ENCODE data around the gene PLEKHG4B.

Gene PLEKHG4B

DNA sequence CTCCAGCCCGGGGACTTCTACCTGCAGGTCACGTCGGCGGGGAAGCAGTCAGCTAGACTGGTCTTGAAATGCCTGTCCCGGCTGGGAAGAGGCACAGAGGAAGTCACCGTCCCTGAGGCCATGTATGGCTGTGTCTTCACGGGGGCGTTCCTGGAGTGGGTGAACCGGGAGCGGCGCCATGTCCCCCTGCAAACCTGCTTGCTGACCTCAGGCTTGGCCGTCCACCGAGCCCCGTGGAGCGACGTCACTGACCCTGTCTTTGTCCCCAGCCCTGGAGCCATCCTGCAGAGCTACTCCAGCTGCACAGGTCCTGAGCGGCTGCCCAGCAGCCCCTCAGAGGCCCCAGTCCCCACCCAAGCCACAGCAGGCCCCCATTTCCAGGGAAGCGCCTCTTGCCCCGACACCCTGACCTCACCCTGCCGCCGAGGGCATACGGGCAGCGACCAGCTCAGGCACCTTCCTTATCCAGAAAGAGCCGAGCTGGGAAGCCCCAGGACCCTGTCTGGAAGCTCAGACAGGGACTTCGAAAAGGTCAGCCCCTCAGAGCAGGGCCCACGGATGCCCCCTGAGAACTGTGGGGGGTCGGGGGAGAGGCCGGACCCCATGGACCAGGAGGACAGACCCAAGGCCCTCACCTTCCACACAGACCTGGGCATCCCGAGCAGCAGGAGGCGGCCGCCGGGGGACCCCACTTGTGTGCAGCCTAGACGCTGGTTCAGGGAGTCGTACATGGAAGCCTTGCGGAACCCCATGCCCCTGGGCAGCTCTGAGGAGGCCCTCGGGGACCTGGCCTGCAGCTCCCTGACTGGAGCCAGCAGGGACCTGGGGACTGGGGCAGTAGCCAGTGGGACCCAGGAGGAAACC lies 47.8 kb downstream of the PLEKHG4B start:
- no peak for DNase-seq

DNA sequence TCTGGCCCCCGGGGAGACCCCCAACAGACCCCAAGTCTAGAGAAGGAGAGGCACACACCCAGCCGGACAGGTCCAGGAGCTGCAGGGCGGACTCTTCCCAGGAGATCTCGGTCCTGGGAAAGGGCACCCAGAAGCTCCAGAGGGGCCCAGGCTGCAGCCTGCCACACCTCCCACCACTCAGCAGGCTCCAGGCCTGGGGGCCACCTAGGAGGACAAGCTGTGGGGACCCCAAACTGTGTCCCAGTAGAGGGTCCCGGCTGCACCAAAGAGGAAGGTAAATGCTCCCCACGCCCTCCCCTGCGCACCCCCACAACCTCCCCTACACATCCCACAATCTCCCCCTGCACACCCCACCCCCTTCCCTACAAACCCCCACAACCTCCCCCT lies 48.5 kb downstream of the PLEKHG4B start:
- no peak for DNase-seq

DNA sequence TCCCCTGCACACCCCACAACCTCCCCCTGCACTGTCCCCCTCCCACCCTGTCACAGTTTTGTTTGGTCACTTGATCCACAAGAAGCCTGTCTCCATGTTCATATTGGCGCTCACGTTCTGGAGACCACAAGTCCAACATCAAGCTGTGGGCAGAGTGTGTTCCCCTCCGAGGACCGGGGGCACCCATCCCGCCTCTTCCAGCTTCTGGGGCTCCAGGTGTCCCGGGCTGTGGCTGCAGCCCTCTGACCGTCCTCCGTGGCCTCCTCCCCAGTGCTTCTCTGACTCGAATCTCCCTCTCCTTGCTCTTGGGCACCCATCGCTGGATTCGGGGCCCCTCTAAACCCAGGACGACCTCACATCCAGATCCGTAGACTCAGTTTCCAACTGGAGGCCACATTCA lies 49.2 kb downstream of the PLEKHG4B start:
- DNase-seq: no peak

DNA sequence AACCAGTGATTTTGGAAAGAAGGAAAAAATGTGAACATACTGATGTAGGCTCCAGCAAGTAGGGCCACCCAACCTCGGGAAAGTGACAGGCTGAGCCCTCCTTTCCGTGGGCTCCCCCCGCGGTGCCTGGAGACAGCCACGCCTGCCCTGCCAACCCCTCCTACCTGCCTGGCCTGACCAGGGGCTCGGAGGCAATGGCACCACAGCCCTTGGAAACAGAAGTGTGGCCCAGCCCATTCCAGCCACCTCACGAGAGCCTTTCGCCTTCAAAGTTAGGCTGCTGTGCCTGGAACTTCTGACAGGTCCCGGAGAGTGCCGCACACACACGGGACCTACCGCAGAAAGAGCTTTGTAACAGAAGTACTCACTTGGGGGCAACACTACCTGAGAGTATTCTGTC lies 49.8 kb downstream of the PLEKHG4B start:
- DNase-seq: no peak

DNA sequence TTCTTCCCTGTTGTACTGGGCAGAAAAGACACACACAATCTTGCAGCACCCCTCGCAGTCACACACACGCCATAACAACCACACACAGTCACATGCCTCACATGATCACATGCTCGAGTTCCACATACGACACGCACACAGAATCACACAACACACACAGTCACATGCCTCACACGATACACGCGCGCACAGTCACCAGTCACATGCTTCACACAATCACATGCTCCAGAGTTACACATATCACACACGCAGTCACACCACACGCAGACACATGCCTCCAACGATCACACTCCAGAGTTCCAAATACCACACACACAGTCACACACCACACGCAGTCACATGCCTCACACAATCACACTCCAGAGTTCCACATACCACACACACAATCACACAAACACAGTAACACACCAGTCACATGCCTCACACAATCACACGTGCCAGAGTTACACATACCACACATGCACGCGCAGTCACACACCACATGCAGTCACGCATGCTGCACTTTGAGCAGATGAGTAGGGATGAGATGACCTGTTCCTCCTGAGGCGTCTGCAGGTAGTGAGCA lies 50.4 kb downstream of the PLEKHG4B start:
- DNase-seq: no peak

DNA sequence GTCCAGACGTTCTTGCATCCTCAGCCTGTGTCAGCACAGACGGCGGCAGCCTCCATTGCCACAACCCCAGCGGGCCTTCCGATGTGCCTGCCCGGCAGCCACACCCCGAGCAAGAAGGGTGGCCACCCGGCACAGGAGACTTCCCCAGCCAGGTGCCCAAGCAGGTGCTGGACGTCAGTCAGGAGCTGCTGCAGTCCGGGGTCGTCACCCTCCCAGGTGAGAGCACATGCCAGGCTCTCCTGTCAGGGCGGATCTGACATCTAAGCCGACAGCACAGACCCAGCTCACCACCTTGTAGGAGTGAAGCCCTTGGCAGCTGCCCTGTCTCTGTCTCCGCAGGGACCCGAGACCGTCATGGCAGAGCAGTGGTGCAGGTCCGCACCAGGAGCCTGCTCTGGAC lies 51.1 kb downstream of the PLEKHG4B start:
- DNase-seq: no peak

DNA sequence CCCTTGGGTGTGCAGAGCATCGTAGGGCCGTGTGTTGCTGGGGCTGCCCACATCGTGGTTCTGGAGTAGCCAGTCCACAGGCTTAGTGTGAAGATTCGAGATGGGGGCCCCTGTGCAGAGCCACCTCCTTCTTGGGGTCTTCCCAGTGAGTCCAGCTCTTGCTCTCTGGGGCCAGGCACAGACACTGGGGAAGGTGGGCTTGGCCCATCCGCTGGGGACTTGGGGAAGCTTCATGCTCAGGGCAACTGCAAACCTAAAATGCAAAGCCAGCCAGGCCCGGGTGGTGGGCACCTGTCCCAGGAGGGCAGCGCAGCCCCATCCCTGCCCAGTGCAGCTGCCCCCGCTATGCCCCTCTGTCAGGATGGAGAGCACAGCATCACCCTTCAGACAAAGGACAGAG lies 53.0 kb downstream of the PLEKHG4B start:
- no peak for DNase-seq

DNA sequence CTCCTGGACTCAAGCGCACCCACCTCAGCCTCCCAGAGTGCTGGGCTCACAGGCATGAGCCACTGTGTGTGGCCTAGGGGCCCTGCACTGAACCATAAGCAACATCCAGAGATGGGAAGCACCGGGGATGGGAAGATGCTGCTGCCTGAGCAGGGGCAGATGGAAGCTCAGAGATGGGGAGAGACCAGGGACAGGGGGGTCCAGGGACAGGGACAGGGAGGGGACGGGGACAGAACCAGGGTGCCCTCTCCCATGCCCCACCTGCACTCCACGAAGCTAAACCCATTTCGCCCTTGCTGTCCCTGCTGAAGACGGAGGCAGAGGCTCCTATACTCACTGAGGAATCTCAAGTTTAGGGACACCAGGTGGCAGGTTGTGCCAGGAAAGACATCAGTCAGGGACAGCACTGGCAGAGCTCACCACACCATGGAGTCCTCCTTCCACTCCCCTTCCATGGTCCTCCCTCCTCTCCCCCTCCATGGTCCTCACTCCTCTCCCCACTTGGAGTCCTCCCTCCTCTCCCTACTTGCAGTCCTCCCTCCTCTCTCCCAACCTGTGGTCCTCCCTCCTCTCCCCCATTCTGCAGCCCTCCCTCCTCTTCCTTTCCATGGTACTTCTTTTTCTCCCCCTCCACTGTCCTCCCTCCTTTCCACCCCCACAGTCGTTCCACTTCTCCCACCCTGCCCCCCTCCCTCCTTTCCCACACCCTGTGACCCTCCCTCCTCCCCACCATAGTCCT lies 53.8 kb downstream of the PLEKHG4B start:
- no peak for DNase-seq

DNA sequence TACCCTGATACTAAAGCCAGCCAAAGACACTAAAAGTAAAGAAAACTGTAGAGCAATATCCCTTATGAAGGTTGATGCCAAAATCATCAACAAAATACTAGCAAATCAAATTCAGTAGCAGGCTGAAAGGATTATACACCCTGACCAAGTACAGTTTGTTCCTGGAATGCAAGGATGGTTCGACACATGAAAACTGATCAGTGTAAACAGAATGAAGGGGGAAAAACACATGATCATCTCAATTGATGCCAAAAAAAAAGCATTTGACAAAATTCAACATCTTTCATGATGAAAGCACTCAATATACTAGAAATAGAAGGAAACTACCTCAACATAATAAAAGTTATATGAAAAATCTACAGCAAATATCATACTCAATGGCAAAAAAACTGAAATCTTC lies 55.8 kb downstream of the PLEKHG4B start:
- DNase-seq: no peak

DNA sequence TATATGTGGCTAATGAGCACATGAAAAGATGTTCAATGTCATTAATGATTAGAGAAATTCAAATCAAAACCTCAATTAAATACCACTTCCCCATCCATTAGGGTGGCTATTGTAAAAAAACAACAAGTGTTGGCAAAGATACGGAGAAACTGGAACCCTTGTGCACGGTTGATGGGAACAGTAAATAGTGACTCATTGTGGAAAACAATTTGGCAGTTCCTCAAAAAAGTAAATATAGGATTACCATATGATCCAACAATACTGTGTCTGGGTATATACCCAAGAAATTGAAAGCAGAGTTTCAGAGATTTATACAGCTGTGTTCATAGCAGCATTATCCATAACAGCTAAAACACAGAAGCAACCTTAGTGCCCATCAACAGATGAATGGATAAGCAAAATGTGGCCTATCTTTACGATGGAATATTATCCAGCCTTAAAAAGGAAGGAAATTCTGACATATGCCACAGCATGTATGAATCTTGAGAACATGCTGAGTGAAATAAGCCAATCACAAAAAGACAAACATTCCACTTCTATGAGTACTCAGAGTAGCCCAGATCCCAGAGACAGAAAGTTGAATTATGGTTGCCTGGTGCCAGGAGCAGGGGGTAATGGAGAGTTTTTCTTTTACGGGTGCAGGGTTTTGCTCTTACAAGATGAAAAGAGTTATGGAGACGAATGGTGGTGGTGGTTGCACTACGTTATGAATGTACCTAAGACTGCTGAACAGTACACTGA lies 57.9 kb downstream of the PLEKHG4B start:
- no peak for DNase-seq

DNA sequence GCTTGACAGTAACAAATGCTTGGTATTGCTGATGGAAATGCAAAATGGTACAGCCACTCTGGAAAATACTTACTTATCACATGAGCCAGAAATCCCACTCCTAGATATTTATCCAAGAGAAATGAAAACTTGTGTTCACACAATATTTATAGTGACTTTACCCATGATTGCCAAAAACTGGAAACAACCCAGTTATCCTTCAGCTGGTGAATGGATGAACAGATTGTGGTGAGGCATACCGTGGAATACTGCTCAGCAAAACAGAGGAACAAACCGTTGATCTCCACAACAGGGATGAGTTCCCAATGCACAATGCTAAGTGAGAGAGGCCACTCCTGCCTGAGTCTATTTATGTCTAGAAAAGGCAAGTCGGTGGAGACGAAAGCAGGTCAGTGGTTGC lies 58.8 kb downstream of the PLEKHG4B start:
- no peak for DNase-seq

DNA sequence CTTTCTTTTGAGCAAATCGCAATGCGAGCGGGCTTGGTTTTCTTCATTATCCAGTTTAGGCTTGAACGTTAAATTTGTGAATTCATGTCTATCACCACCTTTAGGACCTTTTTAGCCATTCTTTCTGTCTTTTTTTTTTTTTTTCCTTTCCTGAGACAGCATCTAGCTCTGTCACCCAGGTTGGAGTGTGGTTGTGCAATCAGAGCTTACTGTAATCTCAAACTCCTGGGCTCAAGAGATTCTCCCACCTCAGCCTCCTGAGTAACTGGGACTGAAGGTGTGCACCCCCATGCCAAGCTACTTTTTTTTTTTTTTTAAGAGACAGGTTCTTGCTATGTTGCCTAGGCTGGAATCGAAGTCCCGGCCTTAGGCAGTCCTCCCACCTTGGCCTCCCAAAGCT lies 60.1 kb downstream of the PLEKHG4B start:
- DNase-seq: no peak

DNA sequence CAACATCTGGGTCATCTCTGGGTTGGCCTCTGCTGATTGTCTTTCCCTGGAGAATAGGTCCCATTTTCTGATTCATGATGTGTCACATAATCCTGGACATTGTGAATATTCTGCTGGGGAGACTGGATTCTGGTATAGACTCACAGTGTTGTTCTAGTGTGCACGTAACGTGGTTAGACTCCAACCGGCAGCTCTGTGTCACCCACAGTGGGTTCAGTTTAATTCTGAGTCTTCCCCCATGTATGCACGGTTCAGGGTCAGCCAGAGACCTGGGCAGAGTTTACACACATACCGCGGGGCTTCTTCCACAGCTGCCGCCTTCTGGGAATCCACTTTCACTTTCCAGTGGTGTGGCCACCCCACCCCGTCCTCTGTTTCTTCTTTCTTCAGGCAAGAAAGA lies 61.3 kb downstream of the PLEKHG4B start:
- no peak for DNase-seq

DNA sequence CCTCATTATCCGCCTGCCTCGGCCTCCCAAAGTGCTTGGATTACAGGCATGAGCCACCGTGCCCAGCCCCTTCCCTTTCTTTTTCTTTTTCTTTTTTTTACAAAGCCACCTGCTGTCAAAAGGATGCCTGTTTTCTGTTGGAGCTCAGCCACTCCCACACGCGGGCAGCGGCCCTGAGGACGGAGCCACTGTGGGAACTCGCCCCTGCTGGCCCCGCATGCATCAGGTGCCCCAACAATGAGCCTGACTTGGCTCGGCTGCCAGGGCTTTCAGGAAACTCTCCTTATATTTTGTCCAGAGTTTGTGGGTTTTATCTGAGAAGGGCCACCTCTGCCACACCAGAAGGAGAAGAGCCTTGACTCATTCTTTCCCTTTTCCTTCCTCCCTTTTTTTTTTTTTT lies 62.3 kb downstream of the PLEKHG4B start:
- no peak for DNase-seq

DNA sequence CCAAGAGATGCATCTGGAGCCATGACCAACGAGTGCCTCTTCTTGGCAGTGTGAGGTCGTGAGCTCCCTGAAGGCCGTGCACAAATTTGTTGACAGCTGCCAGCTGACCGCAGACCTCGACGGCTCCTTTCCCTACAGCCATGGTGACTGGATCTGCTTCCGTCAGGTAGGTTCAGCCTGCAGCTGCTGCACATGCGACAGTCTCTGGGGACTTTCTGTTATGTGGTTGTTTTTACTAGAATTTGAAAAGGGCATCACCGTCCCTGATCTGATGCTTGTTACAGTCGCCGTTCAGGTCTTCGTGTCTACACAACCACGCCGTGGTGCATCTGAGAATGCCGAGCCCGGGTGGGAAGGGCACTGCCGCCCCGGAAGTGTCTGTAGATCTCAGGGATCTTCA lies 62.9 kb downstream of the PLEKHG4B start:
- DNase-seq: no peak

DNA sequence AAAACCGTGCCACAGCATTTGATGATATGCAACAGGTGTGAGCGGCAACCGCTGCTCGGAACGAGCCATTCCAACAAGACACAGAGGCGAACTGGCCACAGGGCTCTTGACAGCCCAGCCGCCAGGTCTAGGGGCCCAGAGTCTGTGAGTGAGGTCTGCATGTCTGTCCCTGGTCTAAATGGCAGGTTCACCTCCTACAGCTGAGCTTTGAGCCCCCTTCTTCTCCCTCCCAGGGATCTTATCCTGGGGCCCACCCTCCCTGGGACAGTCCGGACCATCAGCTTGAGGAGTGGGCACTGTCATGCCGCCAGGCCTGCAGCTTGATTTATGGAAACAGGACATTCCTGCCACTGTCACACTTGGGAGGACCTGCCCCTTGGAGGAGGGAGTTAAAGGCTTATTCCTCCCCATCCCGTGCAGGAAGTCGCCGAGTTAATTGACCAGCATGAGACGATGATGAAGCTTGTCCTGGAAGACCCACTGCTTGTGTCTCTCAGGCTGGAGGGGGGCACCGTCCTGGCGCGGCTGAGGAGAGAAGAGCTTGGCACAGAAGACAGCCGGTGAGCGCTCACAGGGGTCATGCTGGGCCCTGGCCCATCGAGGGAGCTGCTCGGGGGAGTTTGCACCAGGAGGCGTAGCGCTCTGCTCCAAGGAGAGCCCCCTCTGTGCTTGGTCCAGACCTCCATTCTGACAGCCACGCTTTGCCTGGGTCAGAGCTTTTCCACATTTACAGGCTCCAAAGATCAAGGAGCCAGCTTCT lies 63.9 kb downstream of the PLEKHG4B start:
- DNase-seq: no peak

DNA sequence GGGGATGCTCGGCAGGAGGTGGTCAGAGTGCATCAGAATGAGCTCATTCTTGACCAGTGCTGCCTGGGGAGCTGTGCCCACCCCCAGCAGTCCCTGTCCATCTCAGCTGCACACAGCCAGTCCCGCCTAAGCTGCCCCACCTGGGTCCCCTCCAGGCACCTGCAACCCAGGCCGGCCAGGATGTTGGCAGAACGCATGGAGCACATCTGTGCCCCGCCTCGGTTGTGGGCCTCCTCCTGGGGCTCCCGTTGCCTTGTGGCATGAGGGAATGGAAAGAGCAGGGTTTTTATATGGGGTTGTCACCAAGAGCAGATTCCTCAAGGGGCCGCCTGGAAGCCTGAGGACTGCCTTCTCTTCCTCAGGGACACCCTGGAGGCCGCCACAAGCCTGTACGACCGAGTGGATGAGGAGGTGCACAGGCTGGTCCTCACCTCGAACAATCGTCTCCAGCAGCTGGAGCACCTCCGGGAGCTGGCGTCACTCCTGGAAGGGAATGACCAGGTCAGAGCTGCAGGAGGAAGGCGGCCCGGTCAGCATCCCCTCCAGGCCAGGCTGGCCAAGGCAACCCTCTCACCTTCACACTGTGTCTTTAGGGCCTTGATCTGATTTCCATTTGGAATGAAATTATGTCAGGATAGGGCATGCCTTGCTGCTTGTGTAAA lies 64.6 kb downstream of the PLEKHG4B start:
- no peak for DNase-seq

DNA sequence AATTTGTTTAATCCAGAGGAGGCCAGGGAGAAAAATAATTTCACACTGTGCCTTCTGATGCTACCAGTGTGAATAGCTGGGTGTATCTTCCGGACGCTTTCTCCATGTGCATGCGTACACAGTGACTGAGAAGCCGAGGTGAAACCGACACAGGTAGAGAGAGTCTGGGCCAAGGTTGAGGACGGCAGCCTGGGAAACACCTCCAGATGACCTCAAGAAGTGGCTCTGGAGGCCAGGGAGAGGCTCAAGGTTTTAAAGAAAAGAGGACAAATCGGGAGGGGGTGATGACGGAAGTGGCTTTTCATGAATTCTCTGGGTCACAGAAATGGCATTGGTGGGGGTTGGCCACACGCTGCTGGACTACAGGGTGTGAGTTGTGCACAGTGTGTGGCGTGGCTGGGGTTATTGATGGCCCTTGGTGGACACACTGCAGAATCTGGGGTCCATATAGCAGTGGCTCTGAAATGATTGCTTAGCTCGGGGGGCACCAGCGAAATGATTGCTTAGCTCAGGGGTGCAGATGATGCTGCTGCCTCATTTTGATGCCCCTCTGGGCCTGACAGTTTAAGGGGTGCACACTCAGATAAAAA lies 65.3 kb downstream of the PLEKHG4B start:
- DNase-seq: no peak

DNA sequence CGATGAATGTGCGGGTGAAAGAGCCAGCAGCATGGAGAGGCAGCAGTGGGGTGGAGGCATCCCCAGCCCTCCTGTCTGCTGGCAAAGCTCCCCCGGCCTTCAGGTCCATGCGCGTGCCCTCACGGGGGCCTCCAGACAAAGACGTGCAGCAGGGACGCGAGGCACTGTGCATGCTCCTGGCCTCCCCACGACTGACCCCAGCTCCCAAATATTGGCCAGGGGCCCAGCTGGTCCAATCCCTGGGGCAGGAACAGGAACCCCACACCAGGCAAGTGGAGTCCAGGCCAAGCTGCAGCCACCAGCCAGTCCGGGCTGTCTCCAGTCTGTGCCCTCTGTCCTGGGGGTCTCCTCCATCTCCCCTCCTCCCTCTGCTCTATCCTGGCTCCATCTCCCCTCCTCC lies 65.8 kb downstream of the PLEKHG4B start:
- DNase-seq: no peak

DNA sequence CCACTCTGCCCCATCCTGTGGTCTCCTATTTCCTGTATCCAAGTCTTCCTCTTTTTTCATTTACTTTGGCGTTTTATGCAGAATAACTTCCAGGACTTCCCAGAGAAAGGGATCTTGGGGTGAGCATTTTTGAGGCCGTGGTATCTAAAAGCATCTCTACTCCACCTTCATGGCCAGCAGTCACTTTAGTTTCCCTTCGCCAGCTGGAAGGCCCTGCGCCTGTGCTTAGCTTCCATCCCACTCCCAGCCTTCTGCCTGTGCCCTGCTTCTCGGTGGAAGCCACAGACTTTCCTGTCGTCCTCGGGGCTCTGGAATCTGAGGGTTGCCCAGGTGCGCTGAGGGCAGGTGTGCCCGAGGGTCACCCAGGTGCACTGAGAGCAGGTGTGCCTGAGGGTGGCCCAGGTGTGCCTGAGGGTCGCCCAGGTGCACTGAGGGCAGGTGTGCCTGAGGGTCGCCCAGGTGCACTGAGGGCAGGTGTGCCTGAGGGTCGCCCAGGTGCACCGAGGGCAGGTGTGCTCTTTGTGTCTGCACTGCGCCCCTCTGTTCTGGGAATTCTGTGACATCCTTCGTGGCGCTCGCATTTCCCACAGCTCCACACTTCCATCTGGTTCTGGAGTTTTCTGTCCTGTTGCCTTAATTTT lies 67.0 kb downstream of the PLEKHG4B start:
- no peak for DNase-seq
